IPS DF 6.9 (cell line): ENCODE results near the gene SFMBT2.

Source experiments
- DNase-seq: peaks from one replicate; pipeline ENCODE4 v3.0.0-alpha.2; 2013; ENCODE audit warnings: low read depth, low spot score
- H3K27ac ChIP-seq: one replicate; pipeline ENCODE4 v1.5.1; 2013; ENCODE audit warnings: low read length, control low read depth
- H3K27me3 ChIP-seq: 2 replicates; pipeline ENCODE4 v1.6.1; 2013; ENCODE audit warnings: mild to moderate bottlenecking, low read length; ENCODE audit not compliant: control insufficient read depth, insufficient read depth
- H3K36me3 ChIP-seq: 2 replicates; pipeline ENCODE4 v1.6.1; 2013; ENCODE audit warnings: low read length; ENCODE audit not compliant: control insufficient read depth, insufficient read depth
- H3K4me1 ChIP-seq: 2 replicates; pipeline ENCODE4 v1.6.1; 2013; ENCODE audit warnings: low read length; ENCODE audit not compliant: control insufficient read depth, insufficient read depth
- H3K4me3 ChIP-seq: 2 replicates; pipeline ENCODE4 v1.5.1; 2013; ENCODE audit warnings: mild to moderate bottlenecking, low read length
- H3K9me3 ChIP-seq: 2 replicates; pipeline ENCODE4 v1.6.1; 2013; ENCODE audit warnings: low read length, inconsistent platforms; ENCODE audit not compliant: control insufficient read depth, insufficient read depth
- WGBS: extraction: QIAGEN DNeasy Blood & Tissue Kit; methylation state at CpG from one replicate; pipeline ENCODE4 v1.1.7; 2013; ENCODE audit warnings: mixed read lengths, missing lambda C conversion rate; ENCODE audit not compliant: insufficient read length, insufficient coverage; 5-methylcytosine and 5-hydroxymethylcytosine counted together

The SFMBT2 gene

GRCh38 chr10:7333961-7334641 lies 76.7 kb downstream of the SFMBT2 start:
- H3K9me3 ChIP-seq: no peaks in the 10 kb centered on the region
- H3K27ac ChIP-seq: no peak overlapping the region
- peaks cover 3% of the 10 kb centered on the region; the same call in 1 of the 2 replicates for H3K36me3 ChIP-seq
- H3K4me1 ChIP-seq: peaks cover 5% of the 10 kb centered on the region
- H3K4me3 ChIP-seq: no peak overlapping the region
- no CpG with 5 or more reads among the region's 21 CpGs for WGBS
- no peaks in the 10 kb centered on the region for H3K27me3 ChIP-seq
- DNase-seq: no peak

- H3K4me1 ChIP-seq: peaks cover 5% of the 10 kb centered on the region
- no peaks in the 10 kb centered on the region; the same call in 1 of the 2 replicates for H3K9me3 ChIP-seq
- no peak overlapping the region for H3K4me3 ChIP-seq
- H3K27ac ChIP-seq: no peak overlapping the region
- DNase-seq: no peak
- H3K27me3 ChIP-seq: no peaks in the 10 kb centered on the region
- H3K36me3 ChIP-seq: peaks cover 4% of the 10 kb centered on the region; the same call in 1 of the 2 replicates
- no CpG with 5 or more reads among the region's 11 CpGs for WGBS
Measured at GRCh38 chr10:7329219-7329618, 81.6 kb downstream of the SFMBT2 start.

GRCh38 chr10:7327885-7328284 lies 82.9 kb downstream of the SFMBT2 start:
- Histone ChIP-seq H3K36me3 (peaks cover 4% of the 10 kb centered on the region; the same call in 1 of the 2 replicates), H3K4me1 (no peaks in the 10 kb centered on the region), H3K9me3 (no peaks in the 10 kb centered on the region; the same call in 1 of the 2 replicates), H3K27ac (no peak overlapping the region), H3K27me3 (no peaks in the 10 kb centered on the region), H3K4me3 (no peak overlapping the region)
- WGBS: no CpG with 5 or more reads among the region's 3 CpGs
- DNase-seq: no peak

GRCh38 chr10:7322623-7323022 lies 88.2 kb downstream of the SFMBT2 start:
- Histone ChIP-seq H3K27me3 (no peaks in the 10 kb centered on the region), H3K4me1 (peaks cover 2% of the 10 kb centered on the region; the same call in 1 of the 2 replicates), H3K27ac (no peak overlapping the region), H3K9me3 (no peaks in the 10 kb centered on the region; the same call in 1 of the 2 replicates), H3K4me3 (no peak overlapping the region), H3K36me3 (no peaks in the 10 kb centered on the region)
- DNase-seq: no peak
- no CpG with 5 or more reads among the region's 1 CpG for WGBS

GRCh38 chr10:7320072-7320471 lies 90.8 kb downstream of the SFMBT2 start:
- H3K27ac ChIP-seq: no peak overlapping the region
- DNase-seq: no peak
- H3K4me1 ChIP-seq: peaks cover 3% of the 10 kb centered on the region; the same call in 1 of the 2 replicates
- no peaks in the 10 kb centered on the region for H3K9me3 ChIP-seq
- H3K4me3 ChIP-seq: no peak overlapping the region
- no peaks in the 10 kb centered on the region for H3K36me3 ChIP-seq
- WGBS: no CpG with 5 or more reads among the region's 7 CpGs
- no peaks in the 10 kb centered on the region for H3K27me3 ChIP-seq

GRCh38 chr10:7319632-7320031 lies 91.2 kb downstream of the SFMBT2 start:
- Histone ChIP-seq H3K27me3 (no peaks in the 10 kb centered on the region), H3K9me3 (no peaks in the 10 kb centered on the region), H3K4me3 (no peak overlapping the region), H3K4me1 (peaks cover 4% of the 10 kb centered on the region; the same call in 1 of the 2 replicates), H3K36me3 (no peaks in the 10 kb centered on the region), H3K27ac (no peak overlapping the region)
- no peak for DNase-seq

GRCh38 chr10:7318836-7319235 lies 92.0 kb downstream of the SFMBT2 start:
- no peak overlapping the region for H3K27ac ChIP-seq
- H3K27me3 ChIP-seq: no peaks in the 10 kb centered on the region
- DNase-seq: no peak
- H3K36me3 ChIP-seq: no peaks in the 10 kb centered on the region
- WGBS: no CpG with 5 or more reads among the region's 9 CpGs
- peaks cover 4% of the 10 kb centered on the region; the same call in 1 of the 2 replicates for H3K4me1 ChIP-seq
- H3K4me3 ChIP-seq: no peak overlapping the region
- H3K9me3 ChIP-seq: no peaks in the 10 kb centered on the region

GRCh38 chr10:7317786-7318446 lies 92.9 kb downstream of the SFMBT2 start:
- WGBS: no CpG with 5 or more reads among the region's 4 CpGs
- no peaks in the 10 kb centered on the region for H3K9me3 ChIP-seq
- H3K27ac ChIP-seq: no peak overlapping the region
- no peaks in the 10 kb centered on the region for H3K36me3 ChIP-seq
- H3K27me3 ChIP-seq: no peaks in the 10 kb centered on the region
- no peak overlapping the region for H3K4me3 ChIP-seq
- H3K4me1 ChIP-seq: peaks cover 4% of the 10 kb centered on the region; the same call in 1 of the 2 replicates
- DNase-seq: no peak

- Histone ChIP-seq H3K27ac (no peak overlapping the region), H3K9me3 (no peaks in the 10 kb centered on the region), H3K27me3 (no peaks in the 10 kb centered on the region), H3K36me3 (no peaks in the 10 kb centered on the region), H3K4me3 (no peak overlapping the region), H3K4me1 (peaks cover 4% of the 10 kb centered on the region; the same call in 1 of the 2 replicates)
- WGBS: no CpG with 5 or more reads among the region's 2 CpGs
- no peak for DNase-seq
Measured at GRCh38 chr10:7316839-7317238, 94.0 kb downstream of the SFMBT2 start.

GRCh38 chr10:7315906-7316305 lies 94.9 kb downstream of the SFMBT2 start:
- Histone ChIP-seq H3K27ac (no peak overlapping the region), H3K36me3 (no peaks in the 10 kb centered on the region), H3K4me1 (peaks cover 4% of the 10 kb centered on the region; the same call in 1 of the 2 replicates), H3K9me3 (no peaks in the 10 kb centered on the region), H3K27me3 (no peaks in the 10 kb centered on the region), H3K4me3 (no peak overlapping the region)
- no peak for DNase-seq
- WGBS: no CpG with 5 or more reads among the region's 2 CpGs
